ENCODE measurements around the gene KLF16. TPM values are rescaled to one million over a fixed set of nuclear protein-coding genes. Genes with fewer than 3 reads are reported as not detected.
"Not testable (repeated sequence)": the region's sequence is repeated elsewhere in the genome, so short reads cannot be mapped to it uniquely, and the experiment has no call there.

KLF16 gene
- total RNA-seq, 4 donors from 2014 or later: 1.8 to 6.4 (median 3.4) TPM

DNA sequence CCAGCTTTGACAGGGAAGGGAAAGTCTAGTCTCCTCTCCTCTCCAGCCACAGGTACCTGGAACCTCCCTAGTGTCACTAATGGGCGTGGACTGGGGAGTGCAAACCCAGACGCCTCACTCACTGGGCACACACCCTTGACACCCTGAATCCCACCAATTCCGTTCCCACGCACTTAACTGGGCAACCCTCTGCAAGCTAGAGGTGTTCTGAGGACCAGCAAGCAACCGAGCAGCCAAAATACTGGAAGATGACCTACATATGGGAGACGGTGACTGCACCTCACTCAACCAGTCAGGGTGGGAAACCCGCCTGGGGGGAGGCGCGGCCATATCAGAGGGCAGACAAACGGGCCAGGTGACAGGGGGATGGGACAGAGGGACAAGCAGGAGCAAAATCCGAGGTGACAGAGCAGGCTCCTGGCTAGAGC, 20.9 kb upstream of the KLF16 start:
- Histone ChIP-seq H3K36me3 (no peaks in the 10 kb centered on the region), H3K9me3 (no peaks in the 10 kb centered on the region), H3K27me3 (no peaks in the 10 kb centered on the region), H3K27ac (peak overlapping the region in 2 of 3 donors; percentile 66 to 82), H3K4me3 (replicated peaks in 1 of 3) (peak overlapping the region; percentile 68 to 81 (median 71)), H3K4me1 (peaks cover 10 to 20% of the 10 kb centered on the region in 2 donors)
- intact Hi-C loops (cut with DNase I): no loop called here
- DNase-seq: no peak
- WGBS, 2 donors: 5% methylated on average over 11 of the region's 11 CpGs
- TF ChIP-seq, protein P1, sequence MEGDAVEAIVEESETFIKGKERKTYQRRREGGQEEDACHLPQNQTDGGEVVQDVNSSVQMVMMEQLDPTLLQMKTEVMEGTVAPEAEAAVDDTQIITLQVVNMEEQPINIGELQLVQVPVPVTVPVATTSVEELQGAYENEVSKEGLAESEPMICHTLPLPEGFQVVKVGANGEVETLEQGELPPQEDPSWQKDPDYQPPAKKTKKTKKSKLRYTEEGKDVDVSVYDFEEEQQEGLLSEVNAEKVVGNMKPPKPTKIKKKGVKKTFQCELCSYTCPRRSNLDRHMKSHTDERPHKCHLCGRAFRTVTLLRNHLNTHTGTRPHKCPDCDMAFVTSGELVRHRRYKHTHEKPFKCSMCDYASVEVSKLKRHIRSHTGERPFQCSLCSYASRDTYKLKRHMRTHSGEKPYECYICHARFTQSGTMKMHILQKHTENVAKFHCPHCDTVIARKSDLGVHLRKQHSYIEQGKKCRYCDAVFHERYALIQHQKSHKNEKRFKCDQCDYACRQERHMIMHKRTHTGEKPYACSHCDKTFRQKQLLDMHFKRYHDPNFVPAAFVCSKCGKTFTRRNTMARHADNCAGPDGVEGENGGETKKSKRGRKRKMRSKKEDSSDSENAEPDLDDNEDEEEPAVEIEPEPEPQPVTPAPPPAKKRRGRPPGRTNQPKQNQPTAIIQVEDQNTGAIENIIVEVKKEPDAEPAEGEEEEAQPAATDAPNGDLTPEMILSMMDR (IDR thresholded peaks at IDR 0.05): no peak
- TF ChIP-seq POLR2A (IDR thresholded peaks at IDR 0.05): no peak

DNA sequence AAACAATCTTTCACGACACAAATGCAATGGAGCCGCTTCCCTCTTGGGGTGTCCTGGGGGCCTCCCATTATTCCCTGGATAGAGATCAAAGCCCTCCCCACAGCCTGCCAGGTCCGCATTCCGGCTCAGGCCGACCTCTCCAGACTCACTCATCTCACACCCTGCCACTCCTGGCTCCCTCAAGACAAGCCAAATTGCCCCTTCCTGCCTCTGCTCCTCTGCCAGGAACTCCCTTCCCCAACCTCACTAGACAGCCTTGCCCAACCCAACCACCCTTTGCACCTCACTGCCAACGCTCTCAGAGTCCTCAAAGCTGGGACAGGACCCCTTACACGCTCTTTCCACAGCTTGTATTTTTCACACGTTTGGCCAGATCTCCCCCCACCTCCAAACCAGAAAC, 20.4 kb upstream of the KLF16 start:
- H3K9me3 ChIP-seq: no peaks in the 10 kb centered on the region
- peak overlapping the region in 1 of 3 donors; percentile 81 for H3K4me3 ChIP-seq (replicated peaks in 1 of 3)
- TF ChIP-seq, protein P1 (IDR thresholded peaks at IDR 0.05): no peak
- no peak for TF ChIP-seq POLR2A (IDR thresholded peaks at IDR 0.05)
- intact Hi-C loops (cut with DNase I): no loop called here
- peak overlapping the region in 2 of 3 donors; percentile 66 to 82 for H3K27ac ChIP-seq
- H3K36me3 ChIP-seq: no peaks in the 10 kb centered on the region
- WGBS, 2 donors: 31 to 44% methylated on average over 8 of the region's 8 CpGs
- DNase-seq: no peak
- H3K27me3 ChIP-seq: no peaks in the 10 kb centered on the region
- peaks cover 10 to 20% of the 10 kb centered on the region in 2 donors for H3K4me1 ChIP-seq

- H3K9me3 ChIP-seq: no peaks in the 10 kb centered on the region
- peaks cover 10 to 20% of the 10 kb centered on the region in 2 donors for H3K4me1 ChIP-seq
- H3K27me3 ChIP-seq: no peaks in the 10 kb centered on the region
- peak overlapping the region in 1 of 3 donors; percentile 6 for H3K4me3 ChIP-seq (replicated peaks in 1 of 3)
- no peak for TF ChIP-seq POLR2A (IDR thresholded peaks at IDR 0.05)
- TF ChIP-seq, protein P1 (IDR thresholded peaks at IDR 0.05): no peak
- intact Hi-C loops (cut with DNase I): no loop called here
- H3K27ac ChIP-seq: peak overlapping the region in 2 of 3 donors; percentile 28 to 66
- no peak for DNase-seq
- H3K36me3 ChIP-seq: no peaks in the 10 kb centered on the region
- WGBS, 2 donors: 78 to 80% methylated on average over 16 to 25 of the region's 25 CpGs
These were observed 19.7 kb upstream of the KLF16 start for GRCh38 chr19:1882786-1883692.

DNA sequence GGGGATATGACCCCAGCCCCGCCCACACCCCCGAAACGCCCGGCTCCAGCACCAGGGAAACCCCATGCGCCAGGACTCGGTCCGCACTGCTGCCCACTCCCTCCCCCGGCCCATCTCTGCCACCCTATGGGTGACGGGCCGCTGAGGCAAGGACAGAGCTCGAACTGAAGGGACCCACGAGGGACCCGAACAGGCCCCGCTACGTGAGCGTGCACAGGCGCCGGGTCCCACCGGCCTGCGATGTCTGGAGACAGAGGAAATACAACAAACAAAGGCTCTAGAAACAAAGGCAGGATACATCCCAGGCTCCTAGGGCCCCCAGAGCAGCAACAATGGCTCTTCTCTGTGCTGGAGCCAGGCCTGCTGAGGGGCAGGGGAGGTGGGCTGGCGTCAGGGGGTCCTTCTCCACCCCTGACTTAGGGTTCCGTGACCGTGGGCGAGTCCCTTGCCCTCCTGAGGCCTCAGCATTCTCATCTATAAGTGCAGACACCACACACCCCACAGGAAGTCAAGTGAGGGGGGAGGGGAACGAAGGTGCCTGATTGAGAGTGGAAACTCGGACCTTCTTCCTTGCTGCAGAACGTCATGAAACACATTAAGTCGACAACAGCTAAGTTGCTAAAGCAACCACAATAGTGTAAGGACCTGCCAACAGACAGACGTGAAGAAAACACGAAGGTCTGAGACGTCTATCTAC, 18.9 kb upstream of the KLF16 start:
- Histone ChIP-seq H3K9me3 (no peaks in the 10 kb centered on the region), H3K4me1 (peaks cover 10 to 20% of the 10 kb centered on the region in 2 donors), H3K4me3 (replicated peaks in 1 of 3) (no peak overlapping the region), H3K27me3 (no peaks in the 10 kb centered on the region), H3K27ac (peak overlapping the region in 2 of 3 donors; percentile 0 to 28), H3K36me3 (no peaks in the 10 kb centered on the region)
- whole genome bisulfite sequencing, 2 donors: 70 to 78% methylated on average over 15 to 19 of the region's 31 CpGs
- DNase-seq: no peak
- intact Hi-C loops (cut with DNase I): no loop called here
- TF ChIP-seq, protein P1 (IDR thresholded peaks at IDR 0.05): no peak

GRCh38 chr19:1881393-1882088, 18.2 kb upstream of the KLF16 start:
- intact Hi-C loops (cut with DNase I); H3K36me3 ChIP-seq; DNase-seq; H3K27me3 ChIP-seq; H3K27ac ChIP-seq; H3K9me3 ChIP-seq; H3K4me3 ChIP-seq (replicated peaks in 1 of 3): not testable (repeated sequence)
- H3K4me1 ChIP-seq: peaks cover 13 to 22% of the 10 kb centered on the region in 2 donors
- WGBS, 2 donors: 81 to 87% methylated on average over 3 to 4 of the region's 44 CpGs

All from thyroid gland (tissue), 4 donors.